Mesangial cell (primary cell): ENCODE measurements around the gene NANOS3. TPM values are rescaled to one million over a fixed set of nuclear protein-coding genes. Genes with fewer than 3 reads are reported as not detected.

Experiments used
- total RNA-seq: library from RNA; depleted of rRNA; stranded (reverse); fragments of >200 nt; gene quantifications from 2 replicates; pipeline ENCODE4 v1.2.3, GENCODE V29; 2015

Gene NANOS3
- 0.63 TPM in 1 of 2 replicates, not detected in the other for total RNA-seq

DNA sequence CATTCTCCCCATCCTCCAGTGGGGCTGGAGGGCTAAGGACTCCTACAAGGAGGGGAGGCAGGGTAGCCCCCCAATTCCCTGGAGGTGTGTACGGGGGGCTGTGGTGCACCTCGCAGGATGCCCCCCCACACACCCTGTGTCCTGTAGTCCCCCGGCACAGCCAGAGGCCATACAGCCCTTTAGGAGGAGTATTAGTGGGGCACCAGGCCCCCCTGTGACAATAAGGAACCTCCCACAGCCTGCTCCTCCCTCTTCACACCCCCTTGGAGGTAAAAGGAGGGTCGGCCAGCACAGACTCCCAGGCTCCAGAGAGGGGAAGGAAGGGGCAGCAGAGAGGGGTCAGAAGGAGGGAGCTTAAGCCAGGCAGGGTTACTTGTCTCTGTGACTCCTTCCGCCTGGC, at the start of gene NANOS3:
NANOS3 (plus strand) TSS at position 301 of the 400 bp plus-strand sequence. CDS start 115 bp downstream, outside the sequence.

DNA sequence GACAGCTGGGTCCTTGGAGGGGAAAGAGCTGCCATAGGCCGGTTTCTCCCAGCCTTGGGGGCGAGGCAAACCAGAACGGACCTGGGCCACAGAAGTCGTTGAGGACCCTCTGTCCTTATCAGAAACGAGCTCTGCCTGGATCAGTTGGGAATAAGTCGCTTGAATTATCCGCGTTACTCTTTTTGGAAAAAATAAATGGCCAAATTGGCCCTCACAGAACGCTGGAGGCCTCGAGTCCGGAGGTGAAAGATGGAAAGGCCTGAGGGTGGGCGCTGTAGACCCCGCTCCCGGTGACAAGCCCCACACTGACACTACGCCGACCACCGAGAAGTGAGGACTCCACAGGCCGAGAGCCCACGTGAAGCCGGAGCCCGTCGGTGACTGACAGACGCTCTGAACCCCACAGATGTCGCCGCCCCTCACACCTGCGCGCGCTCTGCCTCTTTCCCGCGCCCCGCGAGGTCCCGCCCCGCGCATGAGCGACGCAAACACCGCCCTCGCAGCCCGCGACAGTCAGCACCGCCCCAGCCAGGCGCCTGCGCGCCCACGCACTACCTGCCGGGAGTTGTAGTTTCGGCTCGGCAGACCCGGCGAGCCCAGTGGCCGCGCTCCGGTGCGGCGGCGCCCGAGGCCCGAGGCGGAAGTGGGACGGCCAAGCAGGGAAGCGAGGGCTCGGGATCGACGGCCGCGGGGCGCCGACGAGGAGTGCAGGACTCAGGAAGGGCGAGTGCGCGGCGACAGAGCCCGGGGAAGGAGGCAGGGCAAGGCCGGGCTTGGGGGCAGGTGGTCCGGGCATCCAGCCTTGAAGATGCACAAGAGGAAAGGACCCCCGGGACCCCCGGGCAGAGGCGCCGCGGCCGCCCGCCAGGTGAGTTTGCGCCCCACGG, 28.9 kb downstream of the NANOS3 start, which contains the start of the genes BRME1 and CC2D1A:
BRME1 (minus strand) TSS at position 484 of the 887 bp plus-strand sequence. CDS start 1,225 bp downstream, outside the sequence.
CC2D1A (plus strand) TSS at position 568 of the 887 bp plus-strand sequence; CDS start at position 809, 241 bp downstream.

Other genes starting within 250 kb of the NANOS3 start
- 40.7 and 57.6 TPM in 2 replicates for gene MRI1, start 112.6 kb upstream of the NANOS3 start, total RNA-seq
- 100 and 141 TPM in 2 replicates for gene C19orf53, start 102.7 kb upstream of the NANOS3 start, total RNA-seq
- 10.9 and 23.7 TPM in 2 replicates for gene ZSWIM4, start 81.7 kb upstream of the NANOS3 start, total RNA-seq
- gene BRME1, start 29.0 kb downstream of the NANOS3 start, total RNA-seq: 0.49 and 1.0 TPM in 2 replicates
- gene CC2D1A, start 29.1 kb downstream of the NANOS3 start, total RNA-seq: 24.6 and 41.5 TPM in 2 replicates
- gene PODNL1, start 61.3 kb downstream of the NANOS3 start, total RNA-seq: 0.49 and 25.6 TPM in 2 replicates
- gene DCAF15, start 75.4 kb downstream of the NANOS3 start, total RNA-seq: 30.6 and 38.9 TPM in 2 replicates
- 7.7 and 8.7 TPM in 2 replicates for gene RFX1, start 129.2 kb downstream of the NANOS3 start, total RNA-seq
- gene RLN3, start 151.0 kb downstream of the NANOS3 start, total RNA-seq: not detected in 2 replicates
- 6.7 and 7.6 TPM in 2 replicates for gene IL27RA, start 154.6 kb downstream of the NANOS3 start, total RNA-seq
- under 0.01 and 0.13 TPM in 2 replicates for gene PALM3, start 184.9 kb downstream of the NANOS3 start, total RNA-seq
- gene MISP3, start 195.7 kb downstream of the NANOS3 start, total RNA-seq: 0.49 and 3.3 TPM in 2 replicates
- gene C19orf67, start 208.6 kb downstream of the NANOS3 start, total RNA-seq: not detected in 2 replicates
- gene SAMD1, start 213.6 kb downstream of the NANOS3 start, total RNA-seq: 28.2 and 44.0 TPM in 2 replicates
- 41.6 and 55.1 TPM in 2 replicates for gene PRKACA, start 240.6 kb downstream of the NANOS3 start, total RNA-seq